H1 (cell line): ENCODE measurements around the gene ADM. TPM values are rescaled to one million over a fixed set of nuclear protein-coding genes. Genes with fewer than 3 reads are reported as not detected.

ENCODE experiments used
- CTCF ChIA-PET: fragments of 300-600 bp; sonication (Branson Sonifier 250); formaldehyde crosslinking; loops from one replicate; lab custom pipeline; 2021; ENCODE audit not compliant: partially characterized antibody; lab: Charles Lee
- POLR2A ChIA-PET: fragments of 300-600 bp; sonication (Branson Sonifier 250); formaldehyde crosslinking; loops from one replicate; lab custom pipeline; 2021; ENCODE audit warnings: inconsistent platforms; ENCODE audit not compliant: partially characterized antibody; lab: Charles Lee
- DNase-seq, 2 experiments: peaks; one replicate each; pipeline versions ENCODE4 v3.0.0 to v3.0.0-alpha.2; 2010 to 2022; ENCODE audit warnings: low spot score in 2 of 2, low read depth in 1 of 2, mixed read lengths in 1 of 2
- FAIRE-seq: peaks from 2 replicates; lab custom pipeline; 2011; peaks lifted over from hg19 to GRCh38; lab: Jason Lieb, UNC
- H2AFZ ChIP-seq: 2 replicates; pipeline ENCODE4 v1.8.1; 2012; ENCODE audit warnings: low read length, inconsistent platforms
- H2AK5ac ChIP-seq: 2 replicates; pipeline ENCODE4 v1.6.1; 2013; ENCODE audit warnings: low read depth, low read length
- H2BK120ac ChIP-seq: replicated peaks from 2 replicates; pipeline ENCODE3; 2013; ENCODE audit warnings: low read depth, low read length, inconsistent platforms
- H2BK12ac ChIP-seq: 2 replicates; pipeline ENCODE4 v1.6.1; 2013; ENCODE audit warnings: low read depth, low read length
- H2BK15ac ChIP-seq: 2 replicates; pipeline ENCODE4 v1.6.1; 2013; ENCODE audit warnings: low read length
- H2BK20ac ChIP-seq: 2 replicates; pipeline ENCODE4 v1.6.1; 2013; ENCODE audit warnings: low read length
- H2BK5ac ChIP-seq: 2 replicates; pipeline ENCODE4 v1.6.1; 2013; ENCODE audit warnings: low read depth, low read length
- H3K14ac ChIP-seq: 2 replicates; pipeline ENCODE4 v1.6.1; 2013; ENCODE audit warnings: inconsistent platforms; ENCODE audit not compliant: insufficient read length
- H3K18ac ChIP-seq: 2 replicates; pipeline ENCODE4 v1.6.1; 2013; ENCODE audit warnings: low read length; ENCODE audit errors: extremely low read depth
- H3K23ac ChIP-seq: 2 replicates; pipeline ENCODE4 v1.6.1; 2013; ENCODE audit warnings: inconsistent platforms; ENCODE audit not compliant: insufficient read length
- H3K23me2 ChIP-seq: 2 replicates; pipeline ENCODE4 v1.6.1; 2013; ENCODE audit warnings: low read depth, low read length
- H3K27ac ChIP-seq: 2 replicates; pipeline ENCODE4 v1.6.1; 2011; ENCODE audit warnings: low read depth, low read length, inconsistent platforms
- H3K27me3 ChIP-seq, 4 experiments: replicated peaks in 1 of 4; 1 replicate in 1 of 4; 2 replicates in 3 of 4; pipeline versions ENCODE4 v1.6.1 to v1.8.1; 2011 to 2013; ENCODE audit warnings: low read length in 3 of 4, mild to moderate bottlenecking in 3 of 4, inconsistent platforms in 2 of 4, mixed read lengths in 2 of 4, moderate library complexity in 1 of 4; ENCODE audit not compliant: control insufficient read depth in 3 of 4, insufficient read depth in 3 of 4; ENCODE audit errors: extremely low read depth in 1 of 4
- H3K36me3 ChIP-seq, 4 experiments: 2 replicates each; pipeline versions ENCODE4 v1.6.1 to v1.8.1; 2011 to 2013; ENCODE audit warnings: mild to moderate bottlenecking in 4 of 4, low read length in 3 of 4, moderate library complexity in 2 of 4, control low read depth in 1 of 4, inconsistent platforms in 1 of 4; ENCODE audit not compliant: insufficient read depth in 4 of 4, control insufficient read depth in 2 of 4
- H3K4ac ChIP-seq: replicated peaks from 2 replicates; pipeline ENCODE3; 2013; ENCODE audit warnings: low read length, low read depth, mixed read lengths, inconsistent platforms; ENCODE audit not compliant: insufficient read length
- H3K4me1 ChIP-seq, 4 experiments: replicated peaks in 1 of 4; 1 replicate in 1 of 4; 2 replicates in 3 of 4; pipeline versions ENCODE4 v1.6.1 to v1.8.1; 2011 to 2013; ENCODE audit warnings: low read length in 3 of 4, inconsistent platforms in 2 of 4, mixed read lengths in 1 of 4; ENCODE audit not compliant: insufficient read depth in 4 of 4, control insufficient read depth in 3 of 4
- H3K4me2 ChIP-seq, 2 experiments: 2 replicates each; pipeline versions ENCODE4 v1.6.1 to v1.8.1; 2011 to 2013; ENCODE audit warnings: low read depth in 2 of 2, low read length in 2 of 2, control low read depth in 1 of 2, inconsistent platforms in 1 of 2, mild to moderate bottlenecking in 1 of 2; ENCODE audit not compliant: insufficient read depth in 1 of 2
- H3K4me3 ChIP-seq, 4 experiments: fragments of 200-600, 300-600 bp in 1 of 4; sonication (generic), shearing (Covaris generic), sonication (Bioruptor Twin) in 1 of 4; 2 replicates each; pipeline versions ENCODE4 v1.5.1 to v1.8.1; 2011 to 2016; ENCODE audit warnings: low read length in 4 of 4, low read depth in 3 of 4, control low read depth in 2 of 4, inconsistent platforms in 2 of 4, mild to moderate bottlenecking in 2 of 4, mixed read lengths in 1 of 4, moderate library complexity in 1 of 4; ENCODE audit not compliant: insufficient read depth in 2 of 4; ENCODE audit errors: extremely low read depth in 1 of 4
- H3K56ac ChIP-seq: replicated peaks from 2 replicates; pipeline ENCODE3; 2013; ENCODE audit warnings: low read depth, mild to moderate bottlenecking, mixed read lengths, low read length, inconsistent platforms; ENCODE audit not compliant: insufficient read length
- H3K79me1 ChIP-seq: 2 replicates; pipeline ENCODE4 v1.6.1; 2013; ENCODE audit warnings: low read depth, low read length, control low read depth
- H3K79me2 ChIP-seq, 2 experiments: 2 replicates each; pipeline versions ENCODE4 v1.6.1 to v1.8.1; 2012 to 2013; ENCODE audit warnings: low read length in 2 of 2, mild to moderate bottlenecking in 2 of 2, inconsistent platforms in 1 of 2; ENCODE audit not compliant: insufficient read depth in 2 of 2, control insufficient read depth in 1 of 2
- H3K9ac ChIP-seq, 4 experiments: replicated peaks in 1 of 4; 1 replicate in 1 of 4; 2 replicates in 3 of 4; pipeline versions ENCODE4 v1.6.1 to v1.8.1; 2011 to 2013; ENCODE audit warnings: low read depth in 3 of 4, low read length in 3 of 4, control low read depth in 2 of 4, mild to moderate bottlenecking in 2 of 4, moderate library complexity in 2 of 4, inconsistent platforms in 1 of 4; ENCODE audit errors: extremely low read depth in 1 of 4
- H3K9me3 ChIP-seq, 2 experiments: 2 replicates each; pipeline versions ENCODE4 v1.6.1 to v1.8.1; 2012 to 2013; ENCODE audit warnings: mild to moderate bottlenecking in 2 of 2, moderate library complexity in 2 of 2, control low read depth in 1 of 2, inconsistent platforms in 1 of 2, low read depth in 1 of 2, low read length in 1 of 2, mixed read lengths in 1 of 2; ENCODE audit not compliant: insufficient read depth in 2 of 2
- H4K20me1 ChIP-seq, 2 experiments: replicated peaks in 1 of 2; 2 replicates each; pipeline versions ENCODE3 to v1.8.1; 2011 to 2013; ENCODE audit warnings: inconsistent platforms in 2 of 2, low read length in 2 of 2, mild to moderate bottlenecking in 1 of 2; ENCODE audit not compliant: insufficient read depth in 2 of 2, control insufficient read depth in 1 of 2
- H4K5ac ChIP-seq: 2 replicates; pipeline ENCODE4 v1.6.1; 2013; ENCODE audit warnings: low read length, low read depth, mixed read lengths, inconsistent platforms; ENCODE audit not compliant: insufficient read length
- H4K8ac ChIP-seq: 2 replicates; pipeline ENCODE4 v1.8.0; 2013; ENCODE audit warnings: mild to moderate bottlenecking, moderate library complexity, low read length, inconsistent platforms; ENCODE audit not compliant: insufficient read depth; ENCODE audit errors: extremely low read depth
- H4K91ac ChIP-seq: replicated peaks from 2 replicates; pipeline ENCODE3; 2013; ENCODE audit warnings: low read length, mixed read lengths, inconsistent platforms; ENCODE audit not compliant: insufficient read length
- BCL11A ChIP-seq, 2 experiments: IDR thresholded peaks; one replicate each; pipeline ENCODE4 v1.6.1; 2011; ENCODE audit warnings: low read depth in 2 of 2, low read length in 2 of 2, mild to moderate bottlenecking in 2 of 2
- CBX8 ChIP-seq: fragments of 300-800, 300-1000 bp; sonication (generic); IDR thresholded peaks from 2 replicates; pipeline ENCODE4 v1.7.1; 2016; ENCODE audit warnings: low read depth, low read length, borderline replicate concordance
- CREB1 ChIP-seq: IDR thresholded peaks from 2 replicates; pipeline ENCODE4 v1.6.1; 2012; ENCODE audit warnings: inconsistent platforms
- CTBP2 ChIP-seq: IDR thresholded peaks from 2 replicates; pipeline ENCODE4 v1.7.0; 2011; ENCODE audit warnings: borderline replicate concordance, mild to moderate bottlenecking, moderate library complexity, mixed read lengths, low read length; ENCODE audit not compliant: insufficient read depth, insufficient read length
- EGR1 ChIP-seq: IDR thresholded peaks from 2 replicates; pipeline ENCODE4 v1.6.1; 2011; ENCODE audit warnings: low read depth, low read length, borderline replicate concordance
- HDAC6 ChIP-seq: IDR thresholded peaks from one replicate; pipeline ENCODE4 v1.7.1; 2012; ENCODE audit warnings: low read depth, mild to moderate bottlenecking, inconsistent platforms, low read length, moderate library complexity
- JUN ChIP-seq: IDR thresholded peaks from 2 replicates; pipeline ENCODE4 v1.6.1; 2011; ENCODE audit warnings: low read depth, mild to moderate bottlenecking, improper control_type of control experiment, low read length
- MAFK ChIP-seq: IDR thresholded peaks from 2 replicates; pipeline ENCODE4 v1.6.1; 2012; ENCODE audit warnings: low read depth, mild to moderate bottlenecking, improper control_type of control experiment, low read length
- RXRA ChIP-seq: IDR thresholded peaks from 2 replicates; pipeline ENCODE4 v1.6.1; 2011; ENCODE audit warnings: low read depth, mild to moderate bottlenecking, low read length, moderate library complexity; ENCODE audit not compliant: insufficient read depth
- SP1 ChIP-seq: IDR thresholded peaks from 2 replicates; pipeline ENCODE4 v1.6.1; 2011; ENCODE audit warnings: low read depth, low read length
- SP2 ChIP-seq: IDR thresholded peaks from 2 replicates; pipeline ENCODE4 v1.6.1; 2012; ENCODE audit warnings: mild to moderate bottlenecking, low read length, inconsistent platforms
- SP4 ChIP-seq: IDR thresholded peaks from 2 replicates; pipeline ENCODE4 v1.6.1; 2012; ENCODE audit warnings: low read length, inconsistent platforms
- TEAD4 ChIP-seq: IDR thresholded peaks from 2 replicates; pipeline ENCODE4 v1.6.1; 2012; ENCODE audit warnings: low read depth, low read length, inconsistent platforms, mixed read lengths
- YY1 ChIP-seq: IDR thresholded peaks from 2 replicates; pipeline ENCODE4 v1.6.1; 2011; ENCODE audit warnings: low read depth, mild to moderate bottlenecking, low read length
- WGBS, 2 experiments: shearing (Covaris generic) in 1 of 2; methylation state at CpG; one replicate each; pipeline versions ENCODE4 v1.1.6 to v1.1.7; 2013 to 2015; ENCODE audit warnings: low lambda C conversion rate in 2 of 2, mixed read lengths in 2 of 2, inconsistent platforms in 1 of 2, low coverage in 1 of 2, missing lambda C conversion rate in 1 of 2; ENCODE audit not compliant: insufficient replicate concordance in 2 of 2, insufficient coverage in 1 of 2, insufficient read length in 1 of 2; ENCODE audit errors: extremely low coverage in 1 of 2, missing lambda C conversion rate in 1 of 2; 5-methylcytosine and 5-hydroxymethylcytosine counted together
- polyA plus RNA-seq, 7 experiments: library from polyadenylated mRNA; depleted of rRNA in 3 of 7; stranded (reverse) in 5 of 7; unstranded in 2 of 7; fragments of >200 nt in 5 of 7; fragments of 200-250 nt in 2 of 7; gene quantifications; 1 replicate in 5 of 7; 2 replicates in 1 of 7; 4 replicates in 1 of 7; pipeline versions ENCODE4 v1.2.1 to v1.2.3, GENCODE V29; 2011 to 2013; ENCODE audit warnings: missing spikeins in 2 of 7, mixed read lengths in 2 of 7
- total RNA-seq: library from RNA; stranded (reverse); fragmentation: NEBNext Ultra II Directional; extraction: Animal tissue kit (Norgen Biotek cat#: 25700); gene quantifications from 2 replicates; pipeline ENCODE4 v1.2.1, GENCODE V29; 2021

ADM gene
- total and polyA plus RNA-seq, 2 of the 8 experiments (the other 6 are each of a cell fraction or from before 2014, with no cell fraction given) = 94.1 to 95.6 TPM

DNA sequence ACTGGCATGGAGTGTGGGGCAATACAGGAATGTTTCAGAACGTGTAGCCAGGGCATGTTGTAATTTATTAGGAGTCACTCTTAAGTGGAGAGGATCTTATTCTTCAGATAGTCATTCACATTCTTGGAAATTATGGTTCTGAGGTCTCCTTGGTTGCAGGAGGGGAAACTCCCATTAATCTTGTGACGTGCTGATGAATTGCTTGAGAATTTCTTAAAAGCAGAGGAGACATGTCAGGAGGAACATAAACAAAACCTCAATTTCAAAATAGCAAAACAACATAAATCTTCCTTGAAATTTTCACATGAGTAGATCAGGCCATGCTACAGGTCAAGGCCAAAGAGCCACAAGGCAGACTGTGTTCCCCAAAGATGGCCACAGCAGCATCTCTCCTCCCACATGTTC lies 50.4 kb downstream of the ADM start:
- WGBS, 2 experiments = 46% methylated on average over 2 of the region's 2 CpGs; no CpG with 5 or more reads in 1 of the 2 experiments
- Histone ChIP-seq H3K14ac (no peak overlapping the region), H3K9ac (no peak overlapping the region), H2BK15ac (no peak overlapping the region), H3K79me2 (no peaks in the 10 kb centered on the region), H3K27ac (no peak overlapping the region), H3K9me3 (peaks cover 0 to 6% of the 10 kb centered on the region in 2 experiments; a peak in 1 of 4 replicates), H3K4me1 (peaks cover 5 to 21% (median 16%) of the 10 kb centered on the region in 4 experiments; a peak in 6 of 7 replicates), H4K8ac (no peak overlapping the region), H3K4me3 (no peak overlapping the region), H2BK5ac (no peak overlapping the region; the same call in 1 of the 2 replicates), H3K23me2 (no peaks in the 10 kb centered on the region; the same call in 1 of the 2 replicates), H3K79me1 (no peaks in the 10 kb centered on the region), H4K91ac (peak overlapping the region; percentile 83), H2BK12ac (no peak overlapping the region; the same call in 1 of the 2 replicates), H2AFZ (no peak overlapping the region), H3K18ac (no peak overlapping the region), H3K4ac (no peak overlapping the region), H3K23ac (no peak overlapping the region), H4K20me1 (no peaks in the 10 kb centered on the region), H3K36me3 (no peaks in the 10 kb centered on the region; a peak in 1 of 8 replicates), H3K27me3 (no peaks in the 10 kb centered on the region; a peak in 1 of 7 replicates), H4K5ac (no peak overlapping the region), H3K56ac (no peak overlapping the region), H2AK5ac (peak overlapping the region; percentile 43; the same call in 1 of the 2 replicates), H2BK20ac (peak overlapping the region; percentile 83; the same call in 1 of the 2 replicates), H2BK120ac (peak overlapping the region; percentile 85), H3K4me2 (no peak overlapping the region)
- CTCF ChIA-PET = interaction anchor here (2.1 to 6.3 kb wide), 2 partner anchors 12 to 46 kb away, joined by 16 to 53 read pairs; no protein-coding TSS in a partner anchor
- POLR2A ChIA-PET = interaction anchor here (1.2 to 1.6 kb wide), 4 partner anchors 11 to 454 kb away, joined by 3 to 5 read pairs (median 3); no protein-coding TSS in a partner anchor
- FAIRE-seq (no peak), DNase-seq (no peak)
- TF ChIP-seq YY1 (no peak), SP2 (no peak), CBX8 (no peak), CTBP2 (no peak), SP4 (no peak), EGR1 (no peak), SP1 (no peak), TEAD4 (no peak), CREB1 (no peak), MAFK (no peak), JUN (no peak), BCL11A (IDR thresholded peaks at IDR 0.05; ENCODE audit: low read depth in 2 of 2, low read length in 2 of 2) (no peak), RXRA (no peak), HDAC6 (no peak)
